GM12878 (cell line): ENCODE measurements around the gene KCNB1. TPM values are rescaled to one million over a fixed set of nuclear protein-coding genes. Genes with fewer than 3 reads are reported as not detected.

Experiments
- ATAC-seq: fragments of 200-7000 bp; cut with Tn5 transposase; 3 replicates; pipeline ENCODE4 v1.9.1; 2020; ENCODE audit warnings: mild to moderate bottlenecking, moderate library complexity
- BruUV-seq: library from RNA; stranded (reverse); fragments of 400-500 nt; replicated peaks from 2 replicates; lab custom pipeline; 2021; lab: Mats Ljungman, UMichigan
- CTCF ChIA-PET: fragments of 300-600 bp; sonication (Branson Sonifier 250); formaldehyde crosslinking; extraction: SDS; loops from one replicate; lab custom pipeline; 2021; ENCODE audit warnings: inconsistent platforms; lab: Yijun Ruan, JAX
- POLR2A ChIA-PET: fragments of 350-600 bp; formaldehyde crosslinking; extraction: SDS; loops from one replicate; lab custom pipeline; 2021; ENCODE audit warnings: inconsistent platforms; lab: Charles Lee
- RAD21 ChIA-PET: fragments of 300-600 bp; sonication (Branson Sonifier 250); formaldehyde crosslinking; loops from one replicate; lab custom pipeline; 2023; ENCODE audit warnings: antibody characterized with exemption; ENCODE audit not compliant: unreplicated experiment; lab: Charles Lee
- SMC1A ChIA-PET: fragments of 300-600 bp; sonication (Branson Sonifier 250); formaldehyde crosslinking; loops from one replicate; lab custom pipeline; 2023; ENCODE audit not compliant: unreplicated experiment, uncharacterized antibody; lab: Charles Lee
- DNase-seq: peaks from one replicate; pipeline ENCODE4 v3.0.0-alpha.2; 2011; ENCODE audit warnings: low read depth, low spot score
- FAIRE-seq: peaks from 3 replicates; lab custom pipeline; 2011; peaks lifted over from hg19 to GRCh38; lab: Jason Lieb, UNC
- H2AFZ ChIP-seq: 2 replicates; pipeline ENCODE4 v1.6.0; 2011; ENCODE audit warnings: low read depth, low read length, control low read depth; ENCODE audit not compliant: control insufficient read depth
- H3K27ac ChIP-seq: 2 replicates; pipeline ENCODE4 v1.5.1; 2011; ENCODE audit warnings: control low read depth; ENCODE audit not compliant: control insufficient read depth, insufficient read depth
- H3K27me3 ChIP-seq, 2 experiments: replicated peaks in 1 of 2; 2 replicates each; pipeline versions ENCODE4 v1.6.0 to v1.6.1; 2011; ENCODE audit warnings: low read length in 1 of 2; ENCODE audit not compliant: control insufficient read depth in 2 of 2, insufficient read depth in 2 of 2
- H3K36me3 ChIP-seq, 2 experiments: 2 replicates each; pipeline ENCODE4 v1.5.1; 2011; ENCODE audit warnings: low read length in 1 of 2; ENCODE audit not compliant: control insufficient read depth in 2 of 2, insufficient read depth in 2 of 2
- H3K4me1 ChIP-seq: 2 replicates; pipeline ENCODE4 v1.6.1; 2011; ENCODE audit warnings: mild to moderate bottlenecking, low read length, moderate library complexity, mixed read lengths; ENCODE audit not compliant: control insufficient read depth, insufficient read depth
- H3K4me2 ChIP-seq: 2 replicates; pipeline ENCODE4 v1.6.0; 2011; ENCODE audit warnings: control low read depth; ENCODE audit not compliant: control insufficient read depth, insufficient read depth
- H3K4me3 ChIP-seq: fragments of 200-600 bp; sonication (generic); 2 replicates; pipeline ENCODE4 v1.5.1; 2016
- H3K79me2 ChIP-seq: 2 replicates; pipeline ENCODE4 v1.6.0; 2011; ENCODE audit warnings: low read length; ENCODE audit not compliant: control insufficient read depth, insufficient read depth
- H3K9ac ChIP-seq: 2 replicates; pipeline ENCODE4 v1.8.0; 2011; ENCODE audit warnings: low read length, control low read depth, mixed read lengths; ENCODE audit not compliant: control insufficient read depth, insufficient read depth
- H3K9me3 ChIP-seq: replicated peaks from 3 replicates; pipeline ENCODE4 v1.5.1; 2011; ENCODE audit warnings: mild to moderate bottlenecking, low read length; ENCODE audit not compliant: control insufficient read depth, insufficient read depth
- H4K20me1 ChIP-seq: 2 replicates; pipeline ENCODE4 v1.6.0; 2011; ENCODE audit not compliant: control insufficient read depth, insufficient read depth
- ATF7 ChIP-seq: fragments of 450-650 bp; IDR thresholded peaks from 2 replicates; pipeline ENCODE4 v1.6.1; 2016; ENCODE audit warnings: low read depth, mild to moderate bottlenecking
- CHD4 ChIP-seq: fragments of 200-600 bp; sonication (generic); IDR thresholded peaks from 2 replicates; pipeline ENCODE4 v1.6.1; 2016; ENCODE audit warnings: mild to moderate bottlenecking
- NFYB ChIP-seq: IDR thresholded peaks from 2 replicates; pipeline ENCODE4 v1.6.1; 2011; ENCODE audit warnings: low read depth, mild to moderate bottlenecking, low read length, improper control_type of control experiment, moderate library complexity; ENCODE audit not compliant: insufficient read depth
- SREBF2 ChIP-seq: IDR thresholded peaks from 2 replicates; pipeline ENCODE4 v1.6.1; 2012; ENCODE audit warnings: mild to moderate bottlenecking, low read length
- YY1 ChIP-seq: IDR thresholded peaks from 2 replicates; pipeline ENCODE4 v1.6.1; 2011; ENCODE audit warnings: low read depth, mild to moderate bottlenecking, low read length
- ZNF384 ChIP-seq: IDR thresholded peaks from 2 replicates; pipeline ENCODE4 v1.6.1; 2012; ENCODE audit warnings: low read depth, mild to moderate bottlenecking, low read length, improper control_type of control experiment, borderline replicate concordance
- WGBS: methylation state at CpG from one replicate; pipeline ENCODE4 v1.1.6; 2016; ENCODE audit warnings: low lambda C conversion rate; ENCODE audit not compliant: insufficient replicate concordance, insufficient coverage; ENCODE audit errors: missing lambda C conversion rate; 5-methylcytosine and 5-hydroxymethylcytosine counted together
- in situ Hi-C: fragments of 300-500 bp; cut with MboI; formaldehyde crosslinking; loops from 9 replicates; pipeline ENCODE4 v1.14.3; 2018; ENCODE audit warnings: mixed read lengths
- intact Hi-C: fragments of 100-400 bp; cut with micrococcal nuclease; formaldehyde crosslinking; loops from one replicate; pipeline ENCODE4 v1.14.2; 2022; ENCODE audit not compliant: unreplicated experiment
- polyA plus RNA-seq, 11 experiments: library from polyadenylated mRNA; depleted of rRNA in 4 of 11; unstranded in 6 of 11; stranded (reverse) in 5 of 11; fragments of >200 nt; fragmentation: Nextera tagmentation in 4 of 11; fragmentation: Illumina TruSeq in 1 of 11; extraction: Ambion mirVana in 4 of 11; extraction: Trizol in 1 of 11; gene quantifications; 1 replicate in 1 of 11; 2 replicates in 10 of 11; pipeline versions ENCODE4 v1.2.1 to v1.2.3, GENCODE V29; 2011 to 2016; ENCODE audit warnings: inconsistent platforms in 2 of 11, missing spikeins in 2 of 11, low read depth in 1 of 11
- total RNA-seq, 4 experiments: library from RNA; depleted of rRNA in 3 of 4; stranded (reverse); fragments of >200 nt in 3 of 4; fragmentation: Illumina TruSeq in 1 of 4; extraction: Trizol in 1 of 4; gene quantifications; 2 replicates each; pipeline versions ENCODE4 v1.2.1 to v1.2.3, GENCODE V29; 2013 to 2021
- TF ChIP-seq, protein P1 (sequence below): fragments of 450-650 bp; formaldehyde crosslinking; IDR thresholded peaks from 2 replicates; pipeline ENCODE4 v1.4.0; 2020; ENCODE audit warnings: mild to moderate bottlenecking, moderate library complexity

KCNB1 gene
- total and polyA plus RNA-seq, 10 of the 15 experiments (the other 5 are each of a cell fraction or from before 2014, with no cell fraction given) = 0.02 to 0.08 (median 0.03) TPM; not detected in 7

GRCh38 chr20:49417843-49418555, 64.5 kb downstream of the KCNB1 start (continued):
- TF ChIP-seq, protein P1, sequence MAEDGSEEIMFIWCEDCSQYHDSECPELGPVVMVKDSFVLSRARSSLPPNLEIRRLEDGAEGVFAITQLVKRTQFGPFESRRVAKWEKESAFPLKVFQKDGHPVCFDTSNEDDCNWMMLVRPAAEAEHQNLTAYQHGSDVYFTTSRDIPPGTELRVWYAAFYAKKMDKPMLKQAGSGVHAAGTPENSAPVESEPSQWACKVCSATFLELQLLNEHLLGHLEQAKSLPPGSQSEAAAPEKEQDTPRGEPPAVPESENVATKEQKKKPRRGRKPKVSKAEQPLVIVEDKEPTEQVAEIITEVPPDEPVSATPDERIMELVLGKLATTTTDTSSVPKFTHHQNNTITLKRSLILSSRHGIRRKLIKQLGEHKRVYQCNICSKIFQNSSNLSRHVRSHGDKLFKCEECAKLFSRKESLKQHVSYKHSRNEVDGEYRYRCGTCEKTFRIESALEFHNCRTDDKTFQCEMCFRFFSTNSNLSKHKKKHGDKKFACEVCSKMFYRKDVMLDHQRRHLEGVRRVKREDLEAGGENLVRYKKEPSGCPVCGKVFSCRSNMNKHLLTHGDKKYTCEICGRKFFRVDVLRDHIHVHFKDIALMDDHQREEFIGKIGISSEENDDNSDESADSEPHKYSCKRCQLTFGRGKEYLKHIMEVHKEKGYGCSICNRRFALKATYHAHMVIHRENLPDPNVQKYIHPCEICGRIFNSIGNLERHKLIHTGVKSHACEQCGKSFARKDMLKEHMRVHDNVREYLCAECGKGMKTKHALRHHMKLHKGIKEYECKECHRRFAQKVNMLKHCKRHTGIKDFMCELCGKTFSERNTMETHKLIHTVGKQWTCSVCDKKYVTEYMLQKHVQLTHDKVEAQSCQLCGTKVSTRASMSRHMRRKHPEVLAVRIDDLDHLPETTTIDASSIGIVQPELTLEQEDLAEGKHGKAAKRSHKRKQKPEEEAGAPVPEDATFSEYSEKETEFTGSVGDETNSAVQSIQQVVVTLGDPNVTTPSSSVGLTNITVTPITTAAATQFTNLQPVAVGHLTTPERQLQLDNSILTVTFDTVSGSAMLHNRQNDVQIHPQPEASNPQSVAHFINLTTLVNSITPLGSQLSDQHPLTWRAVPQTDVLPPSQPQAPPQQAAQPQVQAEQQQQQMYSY (CRISPR knock-in tag) = no peak
- no peak for TF ChIP-seq ATF7

GRCh38 chr20:49415668-49416044, 66.8 kb downstream of the KCNB1 start:
- no peak overlapping the region for H3K27ac ChIP-seq
- intact Hi-C loops = no loop called here
- TF ChIP-seq ZNF384 = no peak
- TF ChIP-seq CHD4 = no peak
- no peak for TF ChIP-seq SREBF2
- TF ChIP-seq YY1 = no peak
- TF ChIP-seq, protein P1 (CRISPR knock-in tag) = no peak
- no peak for TF ChIP-seq NFYB
- POLR2A ChIA-PET = no interaction called here
- WGBS = 50% methylated on average over 8 of the region's 8 CpGs
- peaks cover 0 to 6% of the 10 kb centered on the region in 2 experiments; a peak in 2 of 4 replicates for H3K27me3 ChIP-seq
- no TSS peak for BruUV-seq
- H3K4me2 ChIP-seq = no peak overlapping the region
- ATAC-seq = no peak
- SMC1A ChIA-PET = no interaction called here
- no peaks in the 10 kb centered on the region for H4K20me1 ChIP-seq
- no peaks in the 10 kb centered on the region for H3K9me3 ChIP-seq
- no peaks in the 10 kb centered on the region for H3K36me3 ChIP-seq
- no peak for FAIRE-seq
- in situ Hi-C loops = no loop called here
- H2AFZ ChIP-seq = no peak overlapping the region
- no peaks in the 10 kb centered on the region for H3K79me2 ChIP-seq
- H3K9ac ChIP-seq = no peak overlapping the region
- DNase-seq = no peak
- RAD21 ChIA-PET = no interaction called here
- H3K4me1 ChIP-seq = no peaks in the 10 kb centered on the region
- no peak overlapping the region for H3K4me3 ChIP-seq
- CTCF ChIA-PET = interaction anchor here (1.6 kb wide), 1 partner anchor 81 kb away, joined by 3 read pairs; no protein-coding TSS in a partner anchor
